Measurements from ENCODE around the gene TMEM132D. TPM values are rescaled to one million over a fixed set of nuclear protein-coding genes. Genes with fewer than 3 reads are reported as not detected.
A peak's percentile ranks its signal among the peaks of the same experiment; 100 is the strongest.
"Not testable (repeated sequence)": the region's sequence is repeated elsewhere in the genome, so short reads cannot be mapped to it uniquely, and the experiment has no call there.

TMEM132D gene
- total RNA-seq, 1 donor from 2014 or later, result 16.5 TPM

DNA sequence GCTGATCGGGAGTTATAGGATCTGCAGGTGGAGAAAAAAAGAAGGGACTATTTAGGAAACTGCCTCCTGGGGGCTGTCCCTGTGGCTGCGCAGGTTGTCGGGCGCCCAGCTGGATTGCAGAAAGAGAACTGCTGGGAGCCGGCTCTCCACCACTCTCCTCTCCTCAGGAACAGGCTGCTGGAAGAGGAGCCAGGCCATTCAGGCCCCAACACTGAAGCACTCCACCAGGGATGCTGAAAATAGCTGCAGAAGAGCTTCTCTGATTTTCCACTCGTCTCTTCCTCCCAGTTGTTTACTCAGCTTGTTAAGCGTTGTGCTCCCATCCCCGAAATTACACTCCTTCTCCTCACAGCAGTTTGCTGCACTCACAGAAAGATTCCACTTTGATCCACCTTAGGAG lies 703.2 kb downstream of the TMEM132D start:
- Mint-ChIP-seq H3K36me3 (ENCODE audit: unreplicated experiment) (peaks cover 7% of the 10 kb centered on the region), H3K9me3 (ENCODE audit: unreplicated experiment) (peaks cover 4% of the 10 kb centered on the region), H3K4me3 (ENCODE audit: unreplicated experiment) (no peak overlapping the region), H3K4me1 (ENCODE audit: low read depth, unreplicated experiment) (no peaks in the 10 kb centered on the region), H3K27ac (ENCODE audit: unreplicated experiment) (no peak overlapping the region), H3K27me3 (ENCODE audit: unreplicated experiment) (peaks cover 2% of the 10 kb centered on the region)
- TF ChIP-seq, protein P1, sequence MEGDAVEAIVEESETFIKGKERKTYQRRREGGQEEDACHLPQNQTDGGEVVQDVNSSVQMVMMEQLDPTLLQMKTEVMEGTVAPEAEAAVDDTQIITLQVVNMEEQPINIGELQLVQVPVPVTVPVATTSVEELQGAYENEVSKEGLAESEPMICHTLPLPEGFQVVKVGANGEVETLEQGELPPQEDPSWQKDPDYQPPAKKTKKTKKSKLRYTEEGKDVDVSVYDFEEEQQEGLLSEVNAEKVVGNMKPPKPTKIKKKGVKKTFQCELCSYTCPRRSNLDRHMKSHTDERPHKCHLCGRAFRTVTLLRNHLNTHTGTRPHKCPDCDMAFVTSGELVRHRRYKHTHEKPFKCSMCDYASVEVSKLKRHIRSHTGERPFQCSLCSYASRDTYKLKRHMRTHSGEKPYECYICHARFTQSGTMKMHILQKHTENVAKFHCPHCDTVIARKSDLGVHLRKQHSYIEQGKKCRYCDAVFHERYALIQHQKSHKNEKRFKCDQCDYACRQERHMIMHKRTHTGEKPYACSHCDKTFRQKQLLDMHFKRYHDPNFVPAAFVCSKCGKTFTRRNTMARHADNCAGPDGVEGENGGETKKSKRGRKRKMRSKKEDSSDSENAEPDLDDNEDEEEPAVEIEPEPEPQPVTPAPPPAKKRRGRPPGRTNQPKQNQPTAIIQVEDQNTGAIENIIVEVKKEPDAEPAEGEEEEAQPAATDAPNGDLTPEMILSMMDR (IDR thresholded peaks at IDR 0.05; ENCODE audit: partially characterized antibody, unreplicated experiment), result no peak
- no peak for DNase-seq

DNA sequence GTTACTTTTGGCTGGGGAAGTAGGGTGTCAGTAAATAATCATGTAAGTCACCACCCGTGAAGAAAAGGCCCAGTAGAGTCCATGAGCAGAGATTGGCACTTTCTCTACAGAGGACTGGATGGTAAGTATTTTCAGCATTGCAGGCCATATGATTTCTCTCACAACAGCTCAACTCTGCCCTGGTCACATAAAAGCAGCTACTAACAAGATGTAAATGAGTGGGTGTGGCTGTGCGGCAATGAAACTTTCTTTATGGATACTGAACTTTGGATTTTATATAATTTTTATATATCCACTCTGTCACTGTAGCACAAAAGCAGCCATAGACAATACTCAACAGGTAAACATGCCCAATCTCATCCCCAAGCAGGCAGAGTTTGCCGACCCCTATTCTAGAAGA lies 706.9 kb downstream of the TMEM132D start:
- peaks cover 7% of the 10 kb centered on the region for H3K9me3 Mint-ChIP-seq (ENCODE audit: unreplicated experiment)
- no peak overlapping the region for H3K4me3 Mint-ChIP-seq (ENCODE audit: unreplicated experiment)
- H3K27ac Mint-ChIP-seq (ENCODE audit: unreplicated experiment), result no peak overlapping the region
- no peaks in the 10 kb centered on the region for H3K36me3 Mint-ChIP-seq (ENCODE audit: unreplicated experiment)
- no peak for DNase-seq
- TF ChIP-seq, protein P1 (IDR thresholded peaks at IDR 0.05; ENCODE audit: partially characterized antibody, unreplicated experiment), result no peak
- H3K4me1 Mint-ChIP-seq (ENCODE audit: low read depth, unreplicated experiment), result peaks cover 1% of the 10 kb centered on the region
- H3K27me3 Mint-ChIP-seq (ENCODE audit: unreplicated experiment), result peaks cover 3% of the 10 kb centered on the region

DNA sequence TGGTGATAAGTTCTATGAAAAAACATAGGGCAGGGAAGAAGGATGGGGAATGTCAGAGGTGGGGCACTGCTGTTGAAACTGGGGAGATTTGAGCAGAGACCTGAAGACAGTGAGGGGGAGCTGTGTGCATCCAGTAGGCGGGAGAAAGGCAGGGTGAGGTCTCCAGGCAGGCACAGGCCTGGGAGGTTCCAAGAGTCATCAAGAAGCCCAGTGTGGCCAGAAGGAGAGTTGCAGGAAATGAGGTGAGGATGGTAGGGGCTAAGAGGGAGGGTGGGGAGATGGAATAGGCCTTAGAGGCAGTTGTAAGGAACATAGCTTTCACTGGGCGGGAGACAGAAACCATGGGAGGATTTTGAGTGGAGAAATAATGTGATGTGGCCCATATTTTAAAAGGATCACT lies 708.7 kb downstream of the TMEM132D start:
- TF ChIP-seq, protein P1 (IDR thresholded peaks at IDR 0.05; ENCODE audit: partially characterized antibody, unreplicated experiment), result no peak
- Mint-ChIP-seq H3K4me1 (ENCODE audit: low read depth, unreplicated experiment) (peaks cover 1% of the 10 kb centered on the region), H3K9me3 (ENCODE audit: unreplicated experiment) (peaks cover 8% of the 10 kb centered on the region), H3K27me3 (ENCODE audit: unreplicated experiment) (peaks cover 5% of the 10 kb centered on the region), H3K27ac (ENCODE audit: unreplicated experiment) (no peak overlapping the region), H3K36me3 (ENCODE audit: unreplicated experiment) (no peaks in the 10 kb centered on the region), H3K4me3 (ENCODE audit: unreplicated experiment) (no peak overlapping the region)
- DNase-seq, result no peak

DNA sequence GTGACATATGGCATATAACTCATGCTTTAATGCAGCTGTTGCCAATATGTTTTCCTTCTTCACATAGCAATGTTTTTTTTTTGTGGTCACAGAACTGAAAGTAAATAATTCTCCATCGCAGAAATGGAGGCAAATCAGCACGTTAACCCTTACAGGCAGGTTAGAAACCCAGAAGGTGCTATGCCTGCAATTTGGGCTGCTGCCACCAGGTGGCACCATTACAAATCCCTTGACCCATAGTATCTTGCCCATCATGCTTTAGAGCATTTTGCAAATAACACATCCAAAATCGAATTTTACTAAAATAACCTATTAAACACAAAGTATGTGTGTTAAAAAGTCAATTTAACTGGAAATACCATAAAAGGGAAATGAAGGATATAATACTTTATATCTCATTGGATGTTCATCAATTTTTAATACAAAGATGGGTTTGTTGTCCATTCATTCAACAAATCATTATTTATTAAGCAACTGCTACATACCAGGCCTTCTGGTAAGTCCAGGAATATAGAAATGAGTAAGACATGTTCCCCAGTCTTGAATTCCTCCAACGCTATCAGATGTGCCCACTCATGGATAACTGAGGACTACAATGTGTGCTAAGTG lies 710.5 kb downstream of the TMEM132D start:
- no peak overlapping the region for H3K4me3 Mint-ChIP-seq (ENCODE audit: unreplicated experiment)
- TF ChIP-seq, protein P1 (IDR thresholded peaks at IDR 0.05; ENCODE audit: partially characterized antibody, unreplicated experiment), result peak; percentile 86
- no peak overlapping the region for H3K27ac Mint-ChIP-seq (ENCODE audit: unreplicated experiment)
- peaks cover 15% of the 10 kb centered on the region for H3K27me3 Mint-ChIP-seq (ENCODE audit: unreplicated experiment)
- peaks cover 14% of the 10 kb centered on the region for H3K4me1 Mint-ChIP-seq (ENCODE audit: low read depth, unreplicated experiment)
- peak; percentile 31 for DNase-seq
- H3K9me3 Mint-ChIP-seq (ENCODE audit: unreplicated experiment), result peaks cover 22% of the 10 kb centered on the region
- H3K36me3 Mint-ChIP-seq (ENCODE audit: unreplicated experiment), result no peaks in the 10 kb centered on the region

DNA sequence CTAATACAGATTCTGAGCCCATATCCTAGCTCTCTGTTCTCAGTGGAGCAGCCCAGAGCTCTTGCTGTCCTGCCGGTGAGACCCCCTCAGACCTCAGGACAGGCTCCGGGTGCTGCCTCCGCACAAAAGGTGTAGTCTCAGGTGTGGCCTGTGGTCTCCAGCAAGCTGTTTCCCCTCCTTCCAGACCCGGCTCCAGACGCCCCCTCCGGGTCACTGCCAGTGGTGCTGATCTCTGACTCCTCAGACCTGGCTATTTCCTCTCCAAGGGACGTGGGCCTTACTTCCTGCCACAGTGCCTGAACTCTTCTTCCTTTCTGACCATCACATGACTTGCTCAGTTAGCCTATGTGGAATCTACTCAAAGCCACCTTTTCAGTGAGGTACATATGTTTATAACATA lies 713.0 kb downstream of the TMEM132D start:
- peaks cover 14% of the 10 kb centered on the region for H3K4me1 Mint-ChIP-seq (ENCODE audit: low read depth, unreplicated experiment)
- H3K27ac Mint-ChIP-seq (ENCODE audit: unreplicated experiment), result peak overlapping the region; percentile 72
- peaks cover 15% of the 10 kb centered on the region for H3K27me3 Mint-ChIP-seq (ENCODE audit: unreplicated experiment)
- peaks cover 4% of the 10 kb centered on the region for H3K36me3 Mint-ChIP-seq (ENCODE audit: unreplicated experiment)
- peak; percentile 26 for DNase-seq
- peaks cover 21% of the 10 kb centered on the region for H3K9me3 Mint-ChIP-seq (ENCODE audit: unreplicated experiment)
- H3K4me3 Mint-ChIP-seq (ENCODE audit: unreplicated experiment), result no peak overlapping the region
- TF ChIP-seq, protein P1 (IDR thresholded peaks at IDR 0.05; ENCODE audit: partially characterized antibody, unreplicated experiment), result no peak

DNA sequence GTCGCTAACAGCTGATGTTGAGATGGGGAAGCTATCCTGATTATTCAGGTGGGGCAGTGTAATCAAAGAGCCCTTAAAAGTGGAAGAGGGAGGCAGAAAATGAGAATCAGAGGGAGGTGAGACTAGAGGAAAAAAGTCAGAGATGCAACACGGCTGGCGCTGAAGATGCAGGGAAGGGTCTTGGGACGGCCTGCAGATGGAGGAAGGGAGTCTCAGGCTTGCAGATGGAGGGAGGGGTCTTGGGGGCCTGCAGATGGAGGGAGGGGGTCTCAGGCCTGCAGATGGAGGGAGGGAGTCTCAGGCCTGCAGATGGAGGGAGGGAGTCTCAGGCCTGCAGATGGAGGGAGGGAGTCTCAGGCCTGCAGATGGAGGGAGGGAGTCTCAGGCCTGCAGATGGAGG lies 713.9 kb downstream of the TMEM132D start:
- DNase-seq; H3K36me3 Mint-ChIP-seq (ENCODE audit: unreplicated experiment); H3K4me3 Mint-ChIP-seq (ENCODE audit: unreplicated experiment): not testable (repeated sequence)
- peaks cover 14% of the 10 kb centered on the region for H3K4me1 Mint-ChIP-seq (ENCODE audit: low read depth, unreplicated experiment)
- H3K27me3 Mint-ChIP-seq (ENCODE audit: unreplicated experiment), result peaks cover 13% of the 10 kb centered on the region
- peak overlapping the region; percentile 78 for H3K27ac Mint-ChIP-seq (ENCODE audit: unreplicated experiment)
- H3K9me3 Mint-ChIP-seq (ENCODE audit: unreplicated experiment), result peaks cover 20% of the 10 kb centered on the region
